ENCODE results near the gene COA8.

The COA8 gene

GRCh38 chr14:103531421-103532215, 31.1 kb upstream of the COA8 start:
- Mint-ChIP-seq H3K27me3 (no peaks in the 10 kb centered on the region), H3K36me3 (peaks cover 10% of the 10 kb centered on the region), H3K9me3 (no peaks in the 10 kb centered on the region), H3K4me3 (no peak overlapping the region), H3K27ac (peak overlapping the region; percentile 39), H3K4me1 (peaks cover 51% of the 10 kb centered on the region)
- no peak for ATAC-seq

GRCh38 chr14:103532216-103533136, 30.3 kb upstream of the COA8 start:
- Mint-ChIP-seq H3K36me3 (peaks cover 15% of the 10 kb centered on the region), H3K27me3 (no peaks in the 10 kb centered on the region), H3K27ac (no peak overlapping the region), H3K4me1 (peaks cover 42% of the 10 kb centered on the region), H3K9me3 (no peaks in the 10 kb centered on the region), H3K4me3 (no peak overlapping the region)
- no peak for ATAC-seq

- peaks cover 33% of the 10 kb centered on the region for H3K4me1 Mint-ChIP-seq
- ATAC-seq: no peak
- H3K27ac Mint-ChIP-seq: no peak overlapping the region
- no peaks in the 10 kb centered on the region for H3K9me3 Mint-ChIP-seq
- H3K27me3 Mint-ChIP-seq: no peaks in the 10 kb centered on the region
- peaks cover 15% of the 10 kb centered on the region for H3K36me3 Mint-ChIP-seq
- no peak overlapping the region for H3K4me3 Mint-ChIP-seq
These were observed 29.4 kb upstream of the COA8 start for GRCh38 chr14:103533137-103533998.

- H3K27ac Mint-ChIP-seq: no peak overlapping the region
- H3K4me1 Mint-ChIP-seq: peaks cover 28% of the 10 kb centered on the region
- no peak for ATAC-seq
- no peaks in the 10 kb centered on the region for H3K27me3 Mint-ChIP-seq
- no peaks in the 10 kb centered on the region for H3K9me3 Mint-ChIP-seq
- H3K36me3 Mint-ChIP-seq: peaks cover 15% of the 10 kb centered on the region
- H3K4me3 Mint-ChIP-seq: no peak overlapping the region
These were observed 28.7 kb upstream of the COA8 start for GRCh38 chr14:103533999-103534575.

- no peak for ATAC-seq
- no peaks in the 10 kb centered on the region for H3K9me3 Mint-ChIP-seq
- no peaks in the 10 kb centered on the region for H3K27me3 Mint-ChIP-seq
- no peak overlapping the region for H3K27ac Mint-ChIP-seq
- peaks cover 24% of the 10 kb centered on the region for H3K4me1 Mint-ChIP-seq
- no peak overlapping the region for H3K4me3 Mint-ChIP-seq
- H3K36me3 Mint-ChIP-seq: peaks cover 15% of the 10 kb centered on the region
These were observed 28.1 kb upstream of the COA8 start for GRCh38 chr14:103534576-103535061.

- peaks cover 15% of the 10 kb centered on the region for H3K36me3 Mint-ChIP-seq
- no peaks in the 10 kb centered on the region for H3K9me3 Mint-ChIP-seq
- H3K4me3 Mint-ChIP-seq: no peak overlapping the region
- peaks cover 17% of the 10 kb centered on the region for H3K4me1 Mint-ChIP-seq
- no peak overlapping the region for H3K27ac Mint-ChIP-seq
- H3K27me3 Mint-ChIP-seq: no peaks in the 10 kb centered on the region
- no peak for ATAC-seq
These were observed 27.5 kb upstream of the COA8 start for GRCh38 chr14:103535081-103535890.

- no peaks in the 10 kb centered on the region for H3K27me3 Mint-ChIP-seq
- no peak overlapping the region for H3K27ac Mint-ChIP-seq
- no peak overlapping the region for H3K4me3 Mint-ChIP-seq
- peaks cover 14% of the 10 kb centered on the region for H3K36me3 Mint-ChIP-seq
- H3K9me3 Mint-ChIP-seq: no peaks in the 10 kb centered on the region
- H3K4me1 Mint-ChIP-seq: peaks cover 10% of the 10 kb centered on the region
- no peak for ATAC-seq
These were observed 26.7 kb upstream of the COA8 start for GRCh38 chr14:103535891-103536565.

- Mint-ChIP-seq H3K4me1 (peaks cover 3% of the 10 kb centered on the region), H3K4me3 (no peak overlapping the region), H3K9me3 (no peaks in the 10 kb centered on the region), H3K36me3 (peaks cover 7% of the 10 kb centered on the region), H3K27ac (no peak overlapping the region), H3K27me3 (peaks cover 4% of the 10 kb centered on the region)
- no peak for ATAC-seq
These were observed 26.1 kb upstream of the COA8 start for GRCh38 chr14:103536693-103537092.

GRCh38 chr14:103537175-103537990, 25.4 kb upstream of the COA8 start:
- no peak for ATAC-seq
- H3K4me1 Mint-ChIP-seq: no peaks in the 10 kb centered on the region
- peaks cover 11% of the 10 kb centered on the region for H3K27me3 Mint-ChIP-seq
- H3K36me3 Mint-ChIP-seq: peaks cover 6% of the 10 kb centered on the region
- no peak overlapping the region for H3K4me3 Mint-ChIP-seq
- no peak overlapping the region for H3K27ac Mint-ChIP-seq
- H3K9me3 Mint-ChIP-seq: no peaks in the 10 kb centered on the region

GRCh38 chr14:103538291-103539055, 24.3 kb upstream of the COA8 start:
- peaks cover 6% of the 10 kb centered on the region for H3K36me3 Mint-ChIP-seq
- no peak for ATAC-seq

GRCh38 chr14:103539056-103539825, 23.5 kb upstream of the COA8 start:
- Mint-ChIP-seq H3K36me3 (peaks cover 6% of the 10 kb centered on the region), H3K9me3 (no peaks in the 10 kb centered on the region), H3K27me3 (peaks cover 12% of the 10 kb centered on the region), H3K27ac (no peak overlapping the region), H3K4me1 (no peaks in the 10 kb centered on the region), H3K4me3 (no peak overlapping the region)
- ATAC-seq: peak; percentile 7

More at GRCh38 chr14:103538291-103539055, 24.3 kb upstream of the COA8 start:
- H3K4me1 Mint-ChIP-seq: no peaks in the 10 kb centered on the region
- peaks cover 12% of the 10 kb centered on the region for H3K27me3 Mint-ChIP-seq
- H3K4me3 Mint-ChIP-seq: no peak overlapping the region
- no peaks in the 10 kb centered on the region for H3K9me3 Mint-ChIP-seq
- H3K27ac Mint-ChIP-seq: no peak overlapping the region

Measured in stimulated activated memory B cell treated with anti-CD40 and anti-IgM and Interleukin-4, amounts not matched to agents 10 μg/mL and 1 μg/mL and 100 μg/mL, for 72 hours (primary cell).